ENCODE data around the gene ZMYND12. TPM values are rescaled to one million over a fixed set of nuclear protein-coding genes. Genes with fewer than 3 reads are reported as not detected.

ZMYND12 gene
- total and polyA plus RNA-seq, 12 donors, result 1.2 to 12.2 (median 4.5) TPM

DNA sequence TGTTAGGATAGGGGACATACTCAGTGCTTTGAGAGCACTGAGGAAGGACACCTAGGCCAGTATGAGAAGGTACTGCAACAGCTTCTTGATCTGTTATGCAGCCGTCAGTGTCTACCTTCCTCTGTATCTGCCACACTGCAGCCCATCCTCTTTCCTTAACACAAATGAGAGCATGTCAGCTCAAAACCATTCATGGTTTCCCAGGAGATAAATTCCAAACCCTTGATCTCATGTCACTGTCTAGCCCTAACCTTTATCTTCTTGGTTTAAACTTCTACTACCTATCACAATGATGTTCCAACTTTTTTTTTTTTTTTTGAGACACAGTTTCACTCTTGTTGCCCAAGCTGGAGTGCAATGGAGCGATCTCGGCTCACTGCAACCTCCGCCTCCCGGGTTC lies 1.4 kb downstream of the ZMYND12 start:
- no peak for DNase-seq

GRCh38 chr1:42453386-42453785 lies 2.4 kb downstream of the ZMYND12 start:
- no peak overlapping the region for H3K27ac ChIP-seq
- 84 to 94% (median 90%) methylated on average over 4 of the region's 4 CpGs for whole genome bisulfite sequencing, 4 donors
- TF ChIP-seq POLR2A (IDR thresholded peaks at IDR 0.05) (no peak), CTCF (IDR thresholded peaks at IDR 0.05) (no peak)
- intact Hi-C loops (cut with DNase I), result no loop called here
- no peak overlapping the region for H3K4me3 ChIP-seq
- H3K4me1 ChIP-seq (replicated peaks in 1 of 2), result peaks cover 10 to 15% of the 10 kb centered on the region in 2 donors
- H3K36me3 ChIP-seq (replicated peaks in 1 of 2), result peaks cover 0 to 4% of the 10 kb centered on the region in 2 donors
- no peaks in the 10 kb centered on the region for H3K9me3 ChIP-seq (replicated peaks in 1 of 3)
- DNase-seq, result no peak
- no peaks in the 10 kb centered on the region for H3K27me3 ChIP-seq

More for the DNA sequence above, 1.4 kb downstream of the ZMYND12 start:
- no peak overlapping the region for H3K4me3 ChIP-seq
- no peak overlapping the region for H3K27ac ChIP-seq
- H3K27me3 ChIP-seq, result no peaks in the 10 kb centered on the region
- 96 to 99% (median 97%) methylated on average over 5 of the region's 5 CpGs for WGBS, 4 donors
- H3K9me3 ChIP-seq (replicated peaks in 1 of 3), result no peaks in the 10 kb centered on the region
- no peak for TF ChIP-seq POLR2A (IDR thresholded peaks at IDR 0.05)
- TF ChIP-seq CTCF (IDR thresholded peaks at IDR 0.05), result no peak
- intact Hi-C loops (cut with DNase I), result no loop called here
- H3K36me3 ChIP-seq (replicated peaks in 1 of 2), result peaks cover 0 to 6% of the 10 kb centered on the region in 2 donors
- peaks cover 10 to 15% of the 10 kb centered on the region in 2 donors for H3K4me1 ChIP-seq (replicated peaks in 1 of 2)

DNA sequence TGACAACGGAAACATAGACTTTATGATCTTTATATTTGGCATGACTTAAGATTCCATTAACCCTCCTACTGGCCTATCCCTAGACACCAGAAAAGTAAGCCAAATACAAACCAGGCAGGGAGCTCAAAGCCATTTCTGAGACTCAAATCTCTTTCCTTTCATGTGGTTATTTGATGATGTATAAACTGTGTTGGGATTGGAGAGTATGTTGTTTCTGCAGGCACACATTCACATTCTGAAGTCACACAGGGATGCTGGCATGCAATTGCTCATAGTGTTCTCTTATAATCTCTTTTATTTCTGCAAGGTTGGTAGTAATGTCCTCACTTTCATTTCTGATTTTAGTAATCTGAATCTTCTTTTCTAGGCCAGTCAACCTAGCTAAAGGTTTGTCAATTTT lies 5.8 kb downstream of the ZMYND12 start:
- DNase-seq, result no peak
- intact Hi-C loops (cut with DNase I), result no loop called here
- no peak for TF ChIP-seq POLR2A (IDR thresholded peaks at IDR 0.05)
- no peak for TF ChIP-seq CTCF (IDR thresholded peaks at IDR 0.05)

DNA sequence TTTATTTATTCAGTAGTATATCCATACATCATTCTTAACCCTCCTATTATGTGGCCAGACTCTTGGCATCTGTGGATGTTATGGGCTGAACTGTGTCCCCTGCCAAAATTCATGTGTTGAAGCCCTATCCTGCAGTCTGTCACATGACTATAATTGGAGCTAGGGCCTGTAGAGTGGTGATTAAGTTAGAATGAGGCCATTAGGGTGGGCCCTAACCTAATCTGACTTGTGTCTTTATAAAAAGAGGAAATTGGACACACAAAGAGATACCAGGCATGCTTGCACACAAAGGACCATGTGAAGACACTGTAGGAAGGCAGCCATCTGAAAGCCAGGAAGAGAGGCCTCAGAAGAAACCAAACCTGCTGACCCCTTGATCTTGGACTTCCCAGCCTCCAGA lies 6.6 kb downstream of the ZMYND12 start:
- H3K4me1 ChIP-seq (replicated peaks in 1 of 2), result no peaks in the 10 kb centered on the region
- no peaks in the 10 kb centered on the region for H3K9me3 ChIP-seq (replicated peaks in 1 of 3)
- H3K27me3 ChIP-seq, result no peaks in the 10 kb centered on the region
- TF ChIP-seq POLR2A (IDR thresholded peaks at IDR 0.05) (no peak), CTCF (IDR thresholded peaks at IDR 0.05) (no peak)
- H3K4me3 ChIP-seq, result no peak overlapping the region
- intact Hi-C loops (cut with DNase I), result no loop called here
- H3K27ac ChIP-seq, result no peak overlapping the region
- no peak for DNase-seq
- H3K36me3 ChIP-seq (replicated peaks in 1 of 2), result no peaks in the 10 kb centered on the region

More for the DNA sequence above, 5.8 kb downstream of the ZMYND12 start:
- 86 to 100% (median 88%) methylated on average over 1 of the region's 1 CpG for WGBS, 4 donors
- Histone ChIP-seq H3K9me3 (replicated peaks in 1 of 3) (no peaks in the 10 kb centered on the region), H3K36me3 (replicated peaks in 1 of 2) (no peaks in the 10 kb centered on the region), H3K27ac (no peak overlapping the region), H3K4me3 (no peak overlapping the region), H3K4me1 (replicated peaks in 1 of 2) (no peaks in the 10 kb centered on the region), H3K27me3 (no peaks in the 10 kb centered on the region)

Data from adrenal gland (tissue), 12 donors.